DOHH2 (cell line): ENCODE measurements around the gene FXN.
"Not testable (repeated sequence)": the region's sequence is repeated elsewhere in the genome, so short reads cannot be mapped to it uniquely, and the experiment has no call there.

ENCODE experiments used
- H3F3A ChIP-seq: fragments of 200-600 bp; sonication (generic), shearing (Covaris generic); 2 replicates; pipeline ENCODE4 v1.6.0; 2016; ENCODE audit warnings: antibody characterized with exemption, mild to moderate bottlenecking; ENCODE audit not compliant: control insufficient read depth, insufficient read depth
- H3K27ac ChIP-seq: fragments of 200-600 bp; sonication (generic); 2 replicates; pipeline ENCODE4 v1.5.1; 2014; ENCODE audit warnings: low read depth, mild to moderate bottlenecking, low read length, moderate library complexity
- H3K27me3 ChIP-seq: fragments of 200-600 bp; sonication (generic); 2 replicates; pipeline ENCODE4 v1.6.1; 2014; ENCODE audit warnings: mild to moderate bottlenecking, low read length, mixed read lengths; ENCODE audit not compliant: control insufficient read depth
- H3K36me3 ChIP-seq: fragments of 200-600 bp; sonication (generic); 2 replicates; pipeline ENCODE4 v1.6.1; 2014; ENCODE audit warnings: mild to moderate bottlenecking, low read length, moderate library complexity, mixed read lengths; ENCODE audit not compliant: control insufficient read depth
- H3K4me1 ChIP-seq: fragments of 200-600 bp; sonication (generic); 2 replicates; pipeline ENCODE4 v1.6.1; 2014; ENCODE audit warnings: mild to moderate bottlenecking, low read length, mixed read lengths; ENCODE audit not compliant: control insufficient read depth
- H3K4me2 ChIP-seq: fragments of 200-600 bp; sonication (generic); 2 replicates; pipeline ENCODE4 v1.6.0; 2014; ENCODE audit warnings: mild to moderate bottlenecking, low read length, moderate library complexity
- H3K4me3 ChIP-seq: fragments of 200-600 bp; sonication (generic); 2 replicates; pipeline ENCODE4 v1.5.1; 2014; ENCODE audit warnings: mild to moderate bottlenecking, low read length, mixed read lengths
- H3K79me2 ChIP-seq: fragments of 200-600 bp; sonication (generic); 2 replicates; pipeline ENCODE4 v1.6.1; 2014; ENCODE audit warnings: mild to moderate bottlenecking, low read length, mixed read lengths; ENCODE audit not compliant: control insufficient read depth
- H3K9me2 ChIP-seq: fragments of 200-600 bp; sonication (generic); replicated peaks from 2 replicates; pipeline ENCODE4 v1.6.1; 2014; ENCODE audit warnings: mild to moderate bottlenecking, low read length, mixed read lengths; ENCODE audit not compliant: control insufficient read depth
- H3K9me3 ChIP-seq: fragments of 200-600 bp; sonication (generic); 2 replicates; pipeline ENCODE4 v1.6.1; 2014; ENCODE audit warnings: antibody characterized with exemption, low read length, mixed read lengths; ENCODE audit not compliant: control insufficient read depth, insufficient read depth
- H4K20me1 ChIP-seq: fragments of 200-600 bp; sonication (generic); 2 replicates; pipeline ENCODE4 v1.6.0; 2014; ENCODE audit warnings: low read depth, mild to moderate bottlenecking, antibody characterized with exemption, low read length, moderate library complexity; ENCODE audit not compliant: control insufficient read depth, insufficient read depth
- EZH2phosphoT487 ChIP-seq: fragments of 200-600 bp; sonication (generic); IDR thresholded peaks from 2 replicates; pipeline ENCODE4 v1.6.1; 2017; ENCODE audit warnings: borderline replicate concordance, mild to moderate bottlenecking, antibody characterized with exemption, low read length, moderate library complexity, mixed read lengths
- TF ChIP-seq, protein P1 (sequence below): fragments of 200-600 bp; sonication (generic); IDR thresholded peaks from one replicate; pipeline ENCODE4 v1.5.1; 2014; ENCODE audit warnings: antibody characterized with exemption, mild to moderate bottlenecking, low read depth, low read length; ENCODE audit not compliant: poor library complexity, severe bottlenecking

The FXN gene

DNA sequence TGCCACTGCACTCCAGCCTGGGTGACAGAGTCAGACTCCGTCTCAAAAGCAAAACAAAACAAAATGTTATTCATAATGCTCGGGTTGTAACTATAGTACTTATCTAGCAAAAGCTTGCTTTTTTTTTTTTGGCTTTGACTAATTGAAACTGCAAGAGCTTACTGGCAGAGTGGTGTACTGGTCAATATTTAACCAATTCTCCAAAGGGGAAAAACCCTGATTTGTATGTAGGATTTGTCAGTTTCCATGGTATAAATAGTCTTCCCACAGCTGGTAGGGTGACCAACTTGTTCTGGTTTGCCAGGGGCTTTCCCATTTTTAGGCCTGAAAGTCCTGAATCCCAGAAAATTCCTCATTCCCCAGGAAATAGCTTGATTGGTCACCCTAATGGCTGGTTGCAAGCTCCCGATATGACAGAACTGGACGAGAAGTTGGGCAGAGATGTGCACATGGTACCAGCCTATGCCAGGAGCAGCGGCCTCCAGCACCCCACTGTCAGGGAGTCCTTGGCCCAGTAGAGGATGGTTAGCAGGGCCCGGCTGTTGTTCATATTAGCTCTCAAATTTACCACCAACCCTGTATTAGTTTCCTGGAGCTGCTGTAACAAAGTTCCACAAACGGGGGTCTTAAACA, 58.0 kb downstream of the FXN start:
- TF ChIP-seq, protein P1, sequence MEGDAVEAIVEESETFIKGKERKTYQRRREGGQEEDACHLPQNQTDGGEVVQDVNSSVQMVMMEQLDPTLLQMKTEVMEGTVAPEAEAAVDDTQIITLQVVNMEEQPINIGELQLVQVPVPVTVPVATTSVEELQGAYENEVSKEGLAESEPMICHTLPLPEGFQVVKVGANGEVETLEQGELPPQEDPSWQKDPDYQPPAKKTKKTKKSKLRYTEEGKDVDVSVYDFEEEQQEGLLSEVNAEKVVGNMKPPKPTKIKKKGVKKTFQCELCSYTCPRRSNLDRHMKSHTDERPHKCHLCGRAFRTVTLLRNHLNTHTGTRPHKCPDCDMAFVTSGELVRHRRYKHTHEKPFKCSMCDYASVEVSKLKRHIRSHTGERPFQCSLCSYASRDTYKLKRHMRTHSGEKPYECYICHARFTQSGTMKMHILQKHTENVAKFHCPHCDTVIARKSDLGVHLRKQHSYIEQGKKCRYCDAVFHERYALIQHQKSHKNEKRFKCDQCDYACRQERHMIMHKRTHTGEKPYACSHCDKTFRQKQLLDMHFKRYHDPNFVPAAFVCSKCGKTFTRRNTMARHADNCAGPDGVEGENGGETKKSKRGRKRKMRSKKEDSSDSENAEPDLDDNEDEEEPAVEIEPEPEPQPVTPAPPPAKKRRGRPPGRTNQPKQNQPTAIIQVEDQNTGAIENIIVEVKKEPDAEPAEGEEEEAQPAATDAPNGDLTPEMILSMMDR: no peak
- TF ChIP-seq EZH2phosphoT487: no peak

DNA sequence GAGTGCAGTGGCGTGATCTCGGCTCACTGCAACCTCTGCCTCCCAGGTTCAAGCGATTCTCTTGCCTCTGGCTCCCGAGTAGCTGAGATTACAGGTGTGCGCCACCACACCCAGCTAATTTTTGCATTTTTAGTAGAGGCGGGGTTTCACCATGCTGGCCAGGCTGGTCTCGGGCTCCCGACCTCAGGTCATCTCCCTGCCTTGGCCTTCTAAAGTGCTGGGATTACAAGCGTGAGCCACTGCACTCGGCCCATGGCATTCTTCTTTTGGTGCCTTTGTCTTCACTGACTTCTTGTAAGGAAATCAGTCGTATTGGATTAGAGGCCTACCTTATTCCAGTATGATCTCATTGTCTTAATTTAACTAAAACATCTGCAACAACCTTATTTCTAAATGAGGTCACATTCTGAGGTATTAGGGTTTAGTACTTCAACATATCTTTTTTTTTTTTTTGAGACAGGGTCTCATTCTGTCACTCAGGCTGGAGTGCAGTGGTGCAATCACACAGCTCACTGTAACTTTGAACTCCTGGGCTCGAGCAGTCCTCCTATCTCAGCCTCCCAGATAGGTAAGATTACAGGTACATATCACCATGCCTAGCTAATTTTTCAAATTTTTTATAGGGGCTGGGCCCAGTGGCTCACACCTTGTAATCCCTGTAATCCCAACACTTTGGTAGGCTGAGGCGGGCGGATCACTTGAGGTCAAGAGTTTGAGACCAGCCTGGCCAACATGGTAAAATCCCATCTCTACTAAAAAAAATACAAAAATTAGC, 59.0 kb downstream of the FXN start:
- not testable (repeated sequence) for H3K36me3 ChIP-seq, H3F3A ChIP-seq, H3K27me3 ChIP-seq, H3K9me2 ChIP-seq, H4K20me1 ChIP-seq, H3K4me3 ChIP-seq, H3K79me2 ChIP-seq, H3K4me1 ChIP-seq, H3K4me2 ChIP-seq, H3K27ac ChIP-seq, H3K9me3 ChIP-seq

More for the DNA sequence above, 58.0 kb downstream of the FXN start:
- Histone ChIP-seq H3F3A (no peaks in the 10 kb centered on the region; the same call in 1 of the 2 replicates), H3K9me2 (no peaks in the 10 kb centered on the region), H3K4me1 (no peaks in the 10 kb centered on the region), H4K20me1 (no peaks in the 10 kb centered on the region), H3K27ac (no peak overlapping the region), H3K4me3 (no peak overlapping the region), H3K36me3 (no peaks in the 10 kb centered on the region), H3K9me3 (no peaks in the 10 kb centered on the region), H3K27me3 (no peaks in the 10 kb centered on the region), H3K4me2 (no peak overlapping the region), H3K79me2 (no peaks in the 10 kb centered on the region)

DNA sequence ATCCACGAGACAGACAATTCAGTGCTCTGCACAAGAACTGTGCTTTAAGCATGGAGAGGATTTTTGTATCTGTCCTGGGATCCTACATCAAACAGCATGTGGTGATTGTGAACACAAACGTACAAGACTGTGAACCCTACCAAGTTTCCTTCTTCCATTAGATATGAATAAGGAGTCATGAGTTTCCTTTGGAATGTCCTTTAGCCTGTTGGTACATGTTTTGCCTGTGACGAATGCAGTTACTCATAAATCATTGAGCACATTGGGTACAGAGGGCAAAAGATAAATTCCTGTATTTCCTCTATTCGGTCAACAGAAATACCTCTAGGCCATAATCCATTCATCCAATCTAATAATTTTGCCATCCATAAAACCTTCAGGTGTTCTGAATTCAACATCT, 61.5 kb downstream of the FXN start:
- Histone ChIP-seq H3K4me1 (no peaks in the 10 kb centered on the region), H3K79me2 (no peaks in the 10 kb centered on the region), H3K9me3 (no peaks in the 10 kb centered on the region), H3K27me3 (no peaks in the 10 kb centered on the region), H3K9me2 (no peaks in the 10 kb centered on the region), H3K4me2 (no peak overlapping the region), H3F3A (no peaks in the 10 kb centered on the region; the same call in 1 of the 2 replicates), H4K20me1 (no peaks in the 10 kb centered on the region), H3K4me3 (no peak overlapping the region), H3K36me3 (no peaks in the 10 kb centered on the region), H3K27ac (no peak overlapping the region)
- TF ChIP-seq, protein P1: no peak
- TF ChIP-seq EZH2phosphoT487: no peak

GRCh38 chr9:69097923-69098593, 62.5 kb downstream of the FXN start:
- Histone ChIP-seq H3K4me2 (no peak overlapping the region), H3K79me2 (no peaks in the 10 kb centered on the region), H3K9me2 (no peaks in the 10 kb centered on the region), H3K27me3 (no peaks in the 10 kb centered on the region), H3K36me3 (no peaks in the 10 kb centered on the region), H4K20me1 (no peaks in the 10 kb centered on the region), H3K4me1 (no peaks in the 10 kb centered on the region), H3K9me3 (no peaks in the 10 kb centered on the region), H3K27ac (no peak overlapping the region), H3K4me3 (no peak overlapping the region), H3F3A (no peaks in the 10 kb centered on the region)
- TF ChIP-seq, protein P1: no peak
- TF ChIP-seq EZH2phosphoT487: no peak

DNA sequence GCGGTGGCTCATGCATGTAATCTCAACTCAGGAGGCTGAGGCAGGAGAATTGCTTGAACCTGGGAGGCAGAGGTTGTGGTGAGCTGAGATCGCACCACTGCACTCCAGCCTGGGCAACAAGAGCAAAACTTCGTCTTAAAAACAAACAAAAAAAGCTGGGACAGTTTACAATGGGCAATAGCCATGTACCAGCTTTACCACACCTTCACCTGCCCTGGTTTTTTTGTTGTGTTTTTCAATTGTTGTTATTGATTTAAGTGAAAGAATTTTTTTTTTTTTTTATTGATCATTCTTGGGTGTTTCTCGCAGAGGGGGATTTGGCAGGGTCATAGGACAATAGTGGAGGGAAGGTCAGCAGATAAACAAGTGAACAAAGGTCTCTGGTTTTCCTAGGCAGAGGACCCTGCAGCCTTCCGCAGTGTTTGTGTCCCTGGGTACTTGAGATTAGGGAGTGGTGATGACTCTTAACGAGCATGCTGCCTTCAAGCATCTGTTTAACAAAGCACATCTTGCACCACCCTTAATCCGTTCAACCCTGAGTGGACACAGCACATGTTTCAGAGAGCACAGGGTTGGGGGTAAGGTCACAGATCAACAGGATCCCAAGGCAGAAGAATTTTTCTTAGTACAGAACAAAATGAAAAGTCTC, 67.9 kb downstream of the FXN start:
- H3K9me2 ChIP-seq, H3K27ac ChIP-seq, H4K20me1 ChIP-seq, H3K9me3 ChIP-seq, H3K79me2 ChIP-seq, H3K4me3 ChIP-seq, H3F3A ChIP-seq, H3K27me3 ChIP-seq, H3K4me1 ChIP-seq, H3K4me2 ChIP-seq, H3K36me3 ChIP-seq: not testable (repeated sequence)
